Smooth muscle cell (in vitro differentiated cells): ENCODE measurements around the gene NCEH1. TPM values are rescaled to one million over a fixed set of nuclear protein-coding genes. Genes with fewer than 3 reads are reported as not detected.

Experiments
- DNase-seq: peaks from one replicate; lab custom pipeline; 2025; ENCODE audit not compliant: unreplicated experiment; lab: John Stamatoyannopoulos, UW
- H2AFZ ChIP-seq: fragments of 200-600 bp; sonication (generic); 2 replicates; pipeline ENCODE4 v1.6.0; 2016; ENCODE audit warnings: antibody characterized with exemption, low read depth, mild to moderate bottlenecking
- H3F3A ChIP-seq: fragments of 200-600 bp; sonication (generic); 2 replicates; pipeline ENCODE4 v1.6.0; 2017; ENCODE audit warnings: antibody characterized with exemption, low read depth
- H3K27ac ChIP-seq: fragments of 200-600 bp; sonication (generic); 2 replicates; pipeline ENCODE4 v1.5.1; 2016; ENCODE audit warnings: low read depth, mild to moderate bottlenecking
- H3K27me3 ChIP-seq: fragments of 200-600 bp; sonication (generic); 2 replicates; pipeline ENCODE4 v1.6.1; 2016; ENCODE audit warnings: low read depth, mild to moderate bottlenecking
- H3K36me3 ChIP-seq: fragments of 200-600 bp; sonication (generic); 2 replicates; pipeline ENCODE4 v1.5.1; 2016; ENCODE audit warnings: low read depth
- H3K4me1 ChIP-seq: fragments of 200-600 bp; sonication (generic); 2 replicates; pipeline ENCODE4 v1.5.1; 2016; ENCODE audit warnings: low read depth
- H3K4me2 ChIP-seq: fragments of 200-600 bp; sonication (generic); 2 replicates; pipeline ENCODE4 v1.6.0; 2016; ENCODE audit warnings: mild to moderate bottlenecking
- H3K4me3 ChIP-seq: fragments of 200-600 bp; sonication (generic); 2 replicates; pipeline ENCODE4 v1.5.1; 2016; ENCODE audit warnings: mild to moderate bottlenecking
- H3K79me2 ChIP-seq: fragments of 200-600 bp; sonication (generic); 2 replicates; pipeline ENCODE4 v1.6.0; 2016; ENCODE audit warnings: low read depth, mild to moderate bottlenecking
- H3K9ac ChIP-seq: fragments of 200-600 bp; sonication (generic); 2 replicates; pipeline ENCODE4 v1.6.0; 2016; ENCODE audit warnings: low read depth
- H3K9me3 ChIP-seq: fragments of 200-600 bp; sonication (generic); replicated peaks from 2 replicates; pipeline ENCODE4 v1.5.1; 2016; ENCODE audit warnings: low read depth
- H4K20me1 ChIP-seq: fragments of 200-600 bp; sonication (generic); 2 replicates; pipeline ENCODE4 v1.6.0; 2016; ENCODE audit warnings: low read depth
- WGBS: methylation state at CpG from one replicate; pipeline ENCODE4 v1.1.7; 2016; ENCODE audit warnings: low lambda C conversion rate; 5-methylcytosine and 5-hydroxymethylcytosine counted together
- polyA plus RNA-seq: library from polyadenylated mRNA; unstranded; fragments of >200 nt; fragmentation: Nextera tagmentation; extraction: Ambion mirVana; gene quantifications from 2 replicates; pipeline ENCODE4 v1.2.1, GENCODE V29; 2016
- total RNA-seq: library from RNA; depleted of rRNA; stranded (reverse); fragments of >200 nt; gene quantifications from 2 replicates; pipeline ENCODE4 v1.2.3, GENCODE V29; 2014
- TF ChIP-seq, protein P1 (sequence below): fragments of 200-600 bp; sonication (generic); IDR thresholded peaks from 2 replicates; pipeline ENCODE4 v1.5.1; 2017; ENCODE audit warnings: borderline replicate concordance, mild to moderate bottlenecking, antibody characterized with exemption; ENCODE audit not compliant: insufficient read depth, poor library complexity, severe bottlenecking

The NCEH1 gene
- total and polyA plus RNA-seq, 2 experiments from 2014 or later, result 1.9 to 5.3 TPM

DNA sequence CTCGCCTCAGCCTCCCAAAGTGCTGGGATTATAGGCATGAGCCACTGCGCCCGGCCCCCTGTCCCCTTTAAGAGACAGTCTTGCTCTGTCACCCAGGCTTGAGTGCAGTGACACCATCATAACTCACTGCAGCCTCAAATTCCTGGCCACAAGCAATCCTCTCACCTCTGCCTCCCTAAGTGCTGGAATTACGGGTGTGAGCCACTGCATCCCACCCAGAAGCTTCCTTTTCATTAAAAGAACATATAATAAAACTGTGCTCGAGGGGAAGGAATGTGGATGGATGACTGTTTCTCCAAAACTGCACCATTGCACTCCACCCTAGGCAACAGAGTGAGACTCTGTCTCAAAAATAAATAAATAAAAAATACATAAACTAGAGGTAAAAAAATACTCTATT, 70.1 kb downstream of the NCEH1 start:
- Histone ChIP-seq H3K79me2 (no peaks in the 10 kb centered on the region), H3K9me3 (no peaks in the 10 kb centered on the region), H3K36me3 (no peaks in the 10 kb centered on the region), H3F3A (no peaks in the 10 kb centered on the region), H3K9ac (no peak overlapping the region), H3K4me3 (no peak overlapping the region), H4K20me1 (no peaks in the 10 kb centered on the region), H3K27ac (no peak overlapping the region), H3K27me3 (no peaks in the 10 kb centered on the region), H2AFZ (no peak overlapping the region), H3K4me2 (no peak overlapping the region), H3K4me1 (no peaks in the 10 kb centered on the region)
- TF ChIP-seq, protein P1, sequence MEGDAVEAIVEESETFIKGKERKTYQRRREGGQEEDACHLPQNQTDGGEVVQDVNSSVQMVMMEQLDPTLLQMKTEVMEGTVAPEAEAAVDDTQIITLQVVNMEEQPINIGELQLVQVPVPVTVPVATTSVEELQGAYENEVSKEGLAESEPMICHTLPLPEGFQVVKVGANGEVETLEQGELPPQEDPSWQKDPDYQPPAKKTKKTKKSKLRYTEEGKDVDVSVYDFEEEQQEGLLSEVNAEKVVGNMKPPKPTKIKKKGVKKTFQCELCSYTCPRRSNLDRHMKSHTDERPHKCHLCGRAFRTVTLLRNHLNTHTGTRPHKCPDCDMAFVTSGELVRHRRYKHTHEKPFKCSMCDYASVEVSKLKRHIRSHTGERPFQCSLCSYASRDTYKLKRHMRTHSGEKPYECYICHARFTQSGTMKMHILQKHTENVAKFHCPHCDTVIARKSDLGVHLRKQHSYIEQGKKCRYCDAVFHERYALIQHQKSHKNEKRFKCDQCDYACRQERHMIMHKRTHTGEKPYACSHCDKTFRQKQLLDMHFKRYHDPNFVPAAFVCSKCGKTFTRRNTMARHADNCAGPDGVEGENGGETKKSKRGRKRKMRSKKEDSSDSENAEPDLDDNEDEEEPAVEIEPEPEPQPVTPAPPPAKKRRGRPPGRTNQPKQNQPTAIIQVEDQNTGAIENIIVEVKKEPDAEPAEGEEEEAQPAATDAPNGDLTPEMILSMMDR, result no peak
- 90% methylated on average over 5 of the region's 5 CpGs for WGBS
- DNase-seq, result no peak

DNA sequence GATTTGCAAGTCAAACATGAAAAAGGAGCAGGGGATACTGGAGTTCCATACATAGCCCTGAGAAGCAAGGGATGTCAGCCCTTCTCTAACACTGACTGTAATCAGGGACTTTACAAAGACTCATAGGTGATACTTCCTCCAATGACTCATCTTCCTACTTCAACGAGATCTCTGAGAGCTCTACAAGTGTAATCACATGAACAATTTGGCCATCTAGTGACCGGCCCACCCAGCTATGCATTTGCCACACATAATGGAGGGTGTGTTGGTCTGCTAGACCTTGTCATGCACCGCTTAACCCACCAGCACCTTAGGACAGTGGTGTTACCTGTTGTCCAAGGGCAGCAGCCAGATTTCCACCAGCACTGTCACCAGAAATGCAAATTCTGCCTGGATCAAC, 75.3 kb downstream of the NCEH1 start:
- H3K27me3 ChIP-seq, result no peaks in the 10 kb centered on the region
- WGBS, result 69% methylated on average over 3 of the region's 3 CpGs
- H3K27ac ChIP-seq, result no peak overlapping the region
- DNase-seq, result no peak
- no peak overlapping the region for H2AFZ ChIP-seq
- no peaks in the 10 kb centered on the region for H3F3A ChIP-seq
- no peaks in the 10 kb centered on the region for H4K20me1 ChIP-seq
- H3K36me3 ChIP-seq, result no peaks in the 10 kb centered on the region
- H3K4me3 ChIP-seq, result no peak overlapping the region
- no peaks in the 10 kb centered on the region for H3K4me1 ChIP-seq
- no peaks in the 10 kb centered on the region for H3K9me3 ChIP-seq
- H3K79me2 ChIP-seq, result no peaks in the 10 kb centered on the region
- H3K9ac ChIP-seq, result no peak overlapping the region
- TF ChIP-seq, protein P1, result no peak
- H3K4me2 ChIP-seq, result no peak overlapping the region

- H3K27ac ChIP-seq, result no peak overlapping the region
- DNase-seq, result no peak
Measured at GRCh38 chr3:172634948-172635347, 75.9 kb downstream of the NCEH1 start.

GRCh38 chr3:172630316-172630715, 80.6 kb downstream of the NCEH1 start:
- no peak overlapping the region for H3K9ac ChIP-seq

More at GRCh38 chr3:172634948-172635347, 75.9 kb downstream of the NCEH1 start:
- H2AFZ ChIP-seq, result no peak overlapping the region
- no peaks in the 10 kb centered on the region for H3K79me2 ChIP-seq
- no peaks in the 10 kb centered on the region for H3K36me3 ChIP-seq
- no peaks in the 10 kb centered on the region for H3K27me3 ChIP-seq
- no peak overlapping the region for H3K4me2 ChIP-seq
- H3F3A ChIP-seq, result no peaks in the 10 kb centered on the region
- TF ChIP-seq, protein P1, result no peak
- no peak overlapping the region for H3K4me3 ChIP-seq
- WGBS, result 94% methylated on average over 3 of the region's 3 CpGs
- H4K20me1 ChIP-seq, result no peaks in the 10 kb centered on the region
- H3K9me3 ChIP-seq, result no peaks in the 10 kb centered on the region
- H3K9ac ChIP-seq, result no peak overlapping the region
- no peaks in the 10 kb centered on the region for H3K4me1 ChIP-seq

More at GRCh38 chr3:172630316-172630715, 80.6 kb downstream of the NCEH1 start:
- Histone ChIP-seq H3K36me3 (no peaks in the 10 kb centered on the region), H3K79me2 (no peaks in the 10 kb centered on the region), H3K27me3 (no peaks in the 10 kb centered on the region), H3K4me1 (no peaks in the 10 kb centered on the region), H3F3A (no peaks in the 10 kb centered on the region), H4K20me1 (no peaks in the 10 kb centered on the region), H3K4me3 (no peak overlapping the region), H3K9me3 (no peaks in the 10 kb centered on the region), H3K4me2 (no peak overlapping the region), H2AFZ (no peak overlapping the region), H3K27ac (no peak overlapping the region)
- no peak for DNase-seq
- 97% methylated on average over 1 of the region's 1 CpG for WGBS
- TF ChIP-seq, protein P1, result no peak
